ENCODE measurements around the gene PEAK1. TPM values are rescaled to one million over a fixed set of nuclear protein-coding genes. Genes with fewer than 3 reads are reported as not detected.

Gene PEAK1
- total and polyA plus RNA-seq, 10 of the 15 experiments (the other 5 are each of a cell fraction or from before 2014, with no cell fraction given) = 0.62 to 24.2 (median 11.2) TPM

- Histone ChIP-seq H3K9me3 (replicated peaks; ENCODE audit: control insufficient read depth, insufficient read depth, low read length) (peaks cover 8% of the 10 kb centered on the region; the same call in 2 of the 3 replicates), H2AFZ (ENCODE audit: control insufficient read depth, low read depth, low read length) (no peak overlapping the region), H3K27ac (ENCODE audit: control insufficient read depth, insufficient read depth) (no peak overlapping the region), H3K4me2 (ENCODE audit: control insufficient read depth, insufficient read depth) (no peak overlapping the region), H4K20me1 (ENCODE audit: control insufficient read depth, insufficient read depth) (no peaks in the 10 kb centered on the region), H3K9ac (ENCODE audit: control insufficient read depth, insufficient read depth, low read length) (no peak overlapping the region), H3K27me3 (replicated peaks in 1 of 2; ENCODE audit: control insufficient read depth in 2 of 2, insufficient read depth in 2 of 2, low read length in 1 of 2) (no peaks in the 10 kb centered on the region), H3K4me1 (ENCODE audit: control insufficient read depth, insufficient read depth, low read length) (no peaks in the 10 kb centered on the region), H3K79me2 (ENCODE audit: control insufficient read depth, insufficient read depth, low read length) (no peaks in the 10 kb centered on the region), H3K36me3 (ENCODE audit: control insufficient read depth in 2 of 2, insufficient read depth in 2 of 2, low read length in 1 of 2) (peaks cover 0 to 2% of the 10 kb centered on the region in 2 experiments; a peak in 1 of 4 replicates), H3K4me3 (no peak overlapping the region)
- in situ Hi-C loops (cut with MboI) (no loop called here), intact Hi-C loops (cut with micrococcal nuclease; ENCODE audit: unreplicated experiment) (no loop called here)
- ChIA-PET SMC1A (ENCODE audit: uncharacterized antibody, unreplicated experiment) (interaction anchor here (0.6 to 1.4 kb wide), 4 partner anchors 9 to 282 kb away, joined by 3 to 4 read pairs (median 3); no protein-coding TSS in a partner anchor), POLR2A (no interaction called here), CTCF (no interaction called here), RAD21 (ENCODE audit: unreplicated experiment) (no interaction called here)
- DNase-seq (ENCODE audit: low read depth, low spot score) (no peak), ATAC-seq (no peak), FAIRE-seq (no peak)
- BruUV-seq (replicated peaks) = no TSS peak
- 92% methylated on average over 2 of the region's 2 CpGs for WGBS (ENCODE audit: insufficient coverage, insufficient replicate concordance, low lambda C conversion rate, missing lambda C conversion rate)
- TF ChIP-seq SREBF1 (IDR thresholded peaks at IDR 0.05; ENCODE audit: low read length) = no peak
- TF ChIP-seq HDAC6 (IDR thresholded peaks at IDR 0.05; ENCODE audit: unreplicated experiment) = no peak
- TF ChIP-seq NFXL1 (IDR thresholded peaks at IDR 0.05; ENCODE audit: borderline replicate concordance) = no peak
- no peak for TF ChIP-seq KAT2A (conservative IDR thresholded peaks at IDR 0.05; ENCODE audit: control insufficient read depth, low read depth, low read length)
- TF ChIP-seq RB1 (IDR thresholded peaks at IDR 0.05; ENCODE audit: borderline replicate concordance) = no peak
- TF ChIP-seq CREB1 (IDR thresholded peaks at IDR 0.05; ENCODE audit: low read depth) = no peak
- TF ChIP-seq WRNIP1 (IDR thresholded peaks at IDR 0.05; ENCODE audit: borderline replicate concordance, low read depth, low read length) = no peak
- no peak for TF ChIP-seq TCF3 (IDR thresholded peaks at IDR 0.05; ENCODE audit: borderline replicate concordance, insufficient read depth, low read depth, low read length)
- no peak for TF ChIP-seq SUPT20H (IDR thresholded peaks at IDR 0.05; ENCODE audit: borderline replicate concordance, control insufficient read depth, low read depth, low read length)
- TF ChIP-seq TBL1XR1 (IDR thresholded peaks at IDR 0.05; ENCODE audit: low read depth, low read length) = no peak
- TF ChIP-seq BRCA1 (IDR thresholded peaks at IDR 0.05; ENCODE audit: low read depth, low read length) = no peak
Measured at GRCh38 chr15:77239882-77240608, 179.9 kb downstream of the PEAK1 start.

All from GM12878 (cell line).